ENCODE measurements around the gene AMN. TPM values are rescaled to one million over a fixed set of nuclear protein-coding genes. Genes with fewer than 3 reads are reported as not detected.
A peak's percentile ranks its signal among the peaks of the same experiment; 100 is the strongest.

AMN gene
- total RNA-seq, 2 donors from 2014 or later: 3.2 to 3.9 TPM

GRCh38 chr14:102930753-102931579 is 8.5 kb downstream of the AMN start:
- DNase-seq: no peak
- Mint-ChIP-seq H3K27me3 (ENCODE audit: low read depth) (peaks cover 15% of the 10 kb centered on the region), H3K4me3 (peak overlapping the region in 1 of 2 donors; percentile 8), H3K9me3 (no peaks in the 10 kb centered on the region), H3K27ac (no peak overlapping the region), H3K4me1 (ENCODE audit: low read depth) (no peaks in the 10 kb centered on the region), H3K36me3 (ENCODE audit: insufficient read depth in 2 of 2) (no peaks in the 10 kb centered on the region)
- ATAC-seq (replicated peaks in 1 of 2): no peak

- no peak for DNase-seq
- Mint-ChIP-seq H3K4me3 (no peak overlapping the region), H3K27me3 (ENCODE audit: low read depth) (peaks cover 8% of the 10 kb centered on the region), H3K9me3 (no peaks in the 10 kb centered on the region), H3K27ac (no peak overlapping the region), H3K4me1 (ENCODE audit: low read depth) (no peaks in the 10 kb centered on the region), H3K36me3 (ENCODE audit: insufficient read depth in 2 of 2) (no peaks in the 10 kb centered on the region)
- no peak for ATAC-seq (replicated peaks in 1 of 2)
Measured at GRCh38 chr14:102931580-102932285, 9.3 kb downstream of the AMN start.

GRCh38 chr14:102932484-102933248 is 10.2 kb downstream of the AMN start:
- ATAC-seq (replicated peaks in 1 of 2): no peak
- Mint-ChIP-seq H3K36me3 (ENCODE audit: insufficient read depth in 2 of 2) (no peaks in the 10 kb centered on the region), H3K27me3 (ENCODE audit: low read depth) (peaks cover 2% of the 10 kb centered on the region), H3K4me1 (ENCODE audit: low read depth) (no peaks in the 10 kb centered on the region), H3K27ac (no peak overlapping the region), H3K9me3 (no peaks in the 10 kb centered on the region), H3K4me3 (no peak overlapping the region)
- DNase-seq: no peak

GRCh38 chr14:102933618-102934231 is 11.3 kb downstream of the AMN start:
- H3K4me3 Mint-ChIP-seq: no peak overlapping the region
- H3K27ac Mint-ChIP-seq: no peak overlapping the region
- no peak for ATAC-seq (replicated peaks in 1 of 2)
- DNase-seq: no peak
- no peaks in the 10 kb centered on the region for H3K27me3 Mint-ChIP-seq (ENCODE audit: low read depth)
- H3K9me3 Mint-ChIP-seq: no peaks in the 10 kb centered on the region
- H3K36me3 Mint-ChIP-seq (ENCODE audit: insufficient read depth in 2 of 2): no peaks in the 10 kb centered on the region
- H3K4me1 Mint-ChIP-seq (ENCODE audit: low read depth): no peaks in the 10 kb centered on the region

- H3K27ac Mint-ChIP-seq: no peak overlapping the region
- ATAC-seq (replicated peaks in 1 of 2) (no peak), DNase-seq (no peak)
- H3K4me1 Mint-ChIP-seq (ENCODE audit: low read depth): no peaks in the 10 kb centered on the region
- no peaks in the 10 kb centered on the region for H3K27me3 Mint-ChIP-seq (ENCODE audit: low read depth)
- H3K4me3 Mint-ChIP-seq: no peak overlapping the region
- no peaks in the 10 kb centered on the region for H3K9me3 Mint-ChIP-seq
- H3K36me3 Mint-ChIP-seq (ENCODE audit: insufficient read depth in 2 of 2): no peaks in the 10 kb centered on the region
Measured at GRCh38 chr14:102935756-102936155, 13.3 kb downstream of the AMN start.

- Mint-ChIP-seq H3K27me3 (ENCODE audit: low read depth) (no peaks in the 10 kb centered on the region), H3K9me3 (no peaks in the 10 kb centered on the region), H3K4me3 (no peak overlapping the region), H3K27ac (no peak overlapping the region), H3K4me1 (ENCODE audit: low read depth) (no peaks in the 10 kb centered on the region), H3K36me3 (ENCODE audit: insufficient read depth in 2 of 2) (no peaks in the 10 kb centered on the region)
- ATAC-seq (replicated peaks in 1 of 2) (no peak), DNase-seq (no peak)
Measured at GRCh38 chr14:102937331-102938175, 15.1 kb downstream of the AMN start.

GRCh38 chr14:102938191-102938590 is 15.7 kb downstream of the AMN start:
- Mint-ChIP-seq H3K4me3 (no peak overlapping the region), H3K27ac (no peak overlapping the region), H3K36me3 (ENCODE audit: insufficient read depth in 2 of 2) (no peaks in the 10 kb centered on the region), H3K4me1 (ENCODE audit: low read depth) (no peaks in the 10 kb centered on the region), H3K9me3 (no peaks in the 10 kb centered on the region), H3K27me3 (ENCODE audit: low read depth) (no peaks in the 10 kb centered on the region)
- DNase-seq (no peak), ATAC-seq (replicated peaks in 1 of 2) (no peak)

- ATAC-seq (replicated peaks in 1 of 2) (no peak), DNase-seq (no peak)
- H3K27me3 Mint-ChIP-seq (ENCODE audit: low read depth): no peaks in the 10 kb centered on the region
- H3K9me3 Mint-ChIP-seq: no peaks in the 10 kb centered on the region
- H3K4me1 Mint-ChIP-seq (ENCODE audit: low read depth): no peaks in the 10 kb centered on the region
- H3K27ac Mint-ChIP-seq: no peak overlapping the region
- no peaks in the 10 kb centered on the region for H3K36me3 Mint-ChIP-seq (ENCODE audit: insufficient read depth in 2 of 2)
- no peak overlapping the region for H3K4me3 Mint-ChIP-seq
Measured at GRCh38 chr14:102939329-102939728, 16.9 kb downstream of the AMN start.

- H3K36me3 Mint-ChIP-seq (ENCODE audit: insufficient read depth in 2 of 2): no peaks in the 10 kb centered on the region
- H3K4me1 Mint-ChIP-seq (ENCODE audit: low read depth): no peaks in the 10 kb centered on the region
- no peaks in the 10 kb centered on the region for H3K9me3 Mint-ChIP-seq
Measured at GRCh38 chr14:102939820-102940561, 17.5 kb downstream of the AMN start.

GRCh38 chr14:102940729-102941362 is 18.4 kb downstream of the AMN start:
- Mint-ChIP-seq H3K36me3 (ENCODE audit: insufficient read depth in 2 of 2) (no peaks in the 10 kb centered on the region), H3K27me3 (ENCODE audit: low read depth) (no peaks in the 10 kb centered on the region), H3K4me1 (ENCODE audit: low read depth) (no peaks in the 10 kb centered on the region), H3K9me3 (no peaks in the 10 kb centered on the region), H3K27ac (no peak overlapping the region), H3K4me3 (no peak overlapping the region)
- ATAC-seq (replicated peaks in 1 of 2) (no peak), DNase-seq (no peak)

More at GRCh38 chr14:102939820-102940561, 17.5 kb downstream of the AMN start:
- Mint-ChIP-seq H3K27me3 (ENCODE audit: low read depth) (no peaks in the 10 kb centered on the region), H3K4me3 (no peak overlapping the region), H3K27ac (no peak overlapping the region)
- DNase-seq: no peak
- no peak for ATAC-seq (replicated peaks in 1 of 2)

GRCh38 chr14:102941419-102942011 is 19.1 kb downstream of the AMN start:
- no peak overlapping the region for H3K27ac Mint-ChIP-seq
- no peaks in the 10 kb centered on the region for H3K27me3 Mint-ChIP-seq (ENCODE audit: low read depth)
- no peaks in the 10 kb centered on the region for H3K36me3 Mint-ChIP-seq (ENCODE audit: insufficient read depth in 2 of 2)
- DNase-seq (no peak), ATAC-seq (replicated peaks in 1 of 2) (no peak)
- no peak overlapping the region for H3K4me3 Mint-ChIP-seq
- peaks cover 3% of the 10 kb centered on the region for H3K4me1 Mint-ChIP-seq (ENCODE audit: low read depth)
- no peaks in the 10 kb centered on the region for H3K9me3 Mint-ChIP-seq

Data from activated T-cell treated with anti-CD3 and anti-CD28 coated beads, Interleukin-2, amount 50 U/mL, for 72 hours (primary cell).